Tibial nerve (tissue), 3 donors: ENCODE data around the gene RNU1-3.
"Not testable (repeated sequence)": the region's sequence is repeated elsewhere in the genome, so short reads cannot be mapped to it uniquely, and the experiment has no call there.

Experiments used
- POLR2A ChIP-seq, 2 donors: fragments of 450-650 bp; IDR thresholded peaks; one replicate each; pipeline ENCODE4 v1.6.1; 2017; ENCODE audit warnings: antibody characterized with exemption in 2 of 2, mild to moderate bottlenecking in 2 of 2, moderate library complexity in 2 of 2
- TF ChIP-seq, protein P1 (sequence below), 5 experiments: fragments of 200-600 bp in 3 of 5; fragments of 450-650 bp in 2 of 5; sonication (generic) in 3 of 5; IDR thresholded peaks; one replicate each; pipeline ENCODE4 v1.5.1; 2016 to 2019; ENCODE audit warnings: antibody characterized with exemption in 5 of 5, mild to moderate bottlenecking in 3 of 5, moderate library complexity in 2 of 5

DNA sequence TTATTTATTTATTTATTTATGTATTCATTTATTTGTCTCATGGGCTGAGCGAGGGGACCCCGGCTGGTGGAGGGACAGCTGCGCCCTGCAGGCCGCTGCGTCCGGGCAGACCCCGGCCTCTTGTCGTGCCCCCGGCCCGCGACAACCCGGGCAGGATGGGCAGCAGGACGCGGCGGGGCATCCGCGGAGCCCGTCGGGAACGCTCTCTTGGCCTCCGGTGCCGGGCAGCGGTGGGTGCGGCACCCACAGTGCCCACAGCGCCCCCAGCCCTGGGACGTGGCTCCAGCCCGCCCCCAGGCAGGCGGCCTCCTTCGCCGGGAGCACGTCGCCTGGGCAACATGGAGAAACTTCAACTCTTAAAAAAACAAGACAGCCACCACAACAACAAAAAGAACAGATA lies 8.5 kb downstream of the RNU1-3 start:
- TF ChIP-seq, protein P1, sequence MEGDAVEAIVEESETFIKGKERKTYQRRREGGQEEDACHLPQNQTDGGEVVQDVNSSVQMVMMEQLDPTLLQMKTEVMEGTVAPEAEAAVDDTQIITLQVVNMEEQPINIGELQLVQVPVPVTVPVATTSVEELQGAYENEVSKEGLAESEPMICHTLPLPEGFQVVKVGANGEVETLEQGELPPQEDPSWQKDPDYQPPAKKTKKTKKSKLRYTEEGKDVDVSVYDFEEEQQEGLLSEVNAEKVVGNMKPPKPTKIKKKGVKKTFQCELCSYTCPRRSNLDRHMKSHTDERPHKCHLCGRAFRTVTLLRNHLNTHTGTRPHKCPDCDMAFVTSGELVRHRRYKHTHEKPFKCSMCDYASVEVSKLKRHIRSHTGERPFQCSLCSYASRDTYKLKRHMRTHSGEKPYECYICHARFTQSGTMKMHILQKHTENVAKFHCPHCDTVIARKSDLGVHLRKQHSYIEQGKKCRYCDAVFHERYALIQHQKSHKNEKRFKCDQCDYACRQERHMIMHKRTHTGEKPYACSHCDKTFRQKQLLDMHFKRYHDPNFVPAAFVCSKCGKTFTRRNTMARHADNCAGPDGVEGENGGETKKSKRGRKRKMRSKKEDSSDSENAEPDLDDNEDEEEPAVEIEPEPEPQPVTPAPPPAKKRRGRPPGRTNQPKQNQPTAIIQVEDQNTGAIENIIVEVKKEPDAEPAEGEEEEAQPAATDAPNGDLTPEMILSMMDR (IDR thresholded peaks at IDR 0.05) = not testable (repeated sequence)
- not testable (repeated sequence) for TF ChIP-seq POLR2A (IDR thresholded peaks at IDR 0.05)
